NCI-H2196 (cell line): Measurements from ENCODE around the gene FNDC3B.

Source experiments
- DNase-seq: peaks from one replicate; lab custom pipeline; 2025; ENCODE audit not compliant: unreplicated experiment; lab: John Stamatoyannopoulos, UW

Gene FNDC3B

GRCh38 chr3:172277151-172277652 lies 237.8 kb downstream of the FNDC3B start:
- DNase-seq, result no peak

- peak; percentile 71 for DNase-seq
Measured at GRCh38 chr3:172279191-172279640, 239.8 kb downstream of the FNDC3B start.

- no peak for DNase-seq
Measured at GRCh38 chr3:172279974-172280373, 240.6 kb downstream of the FNDC3B start.

- no peak for DNase-seq
Measured at GRCh38 chr3:172280406-172281051, 241.2 kb downstream of the FNDC3B start.

GRCh38 chr3:172281884-172282283 lies 242.5 kb downstream of the FNDC3B start:
- DNase-seq, result no peak

- DNase-seq, result no peak
Measured at GRCh38 chr3:172282850-172283249, 243.5 kb downstream of the FNDC3B start.

- no peak for DNase-seq
Measured at GRCh38 chr3:172283841-172284357, 244.5 kb downstream of the FNDC3B start.

GRCh38 chr3:172285844-172286243 lies 246.5 kb downstream of the FNDC3B start:
- DNase-seq, result no peak

- no peak for DNase-seq
Measured at GRCh38 chr3:172286548-172287148, 247.3 kb downstream of the FNDC3B start.

- no peak for DNase-seq
Measured at GRCh38 chr3:172287937-172288477, 248.6 kb downstream of the FNDC3B start.

GRCh38 chr3:172288651-172289050 lies 249.3 kb downstream of the FNDC3B start:
- DNase-seq, result no peak

GRCh38 chr3:172289583-172289982 lies 250.2 kb downstream of the FNDC3B start:
- no peak for DNase-seq

GRCh38 chr3:172290457-172290856 lies 251.1 kb downstream of the FNDC3B start:
- DNase-seq, result no peak

- DNase-seq, result no peak
Measured at GRCh38 chr3:172291650-172292049, 252.3 kb downstream of the FNDC3B start.

- DNase-seq, result no peak
Measured at GRCh38 chr3:172292422-172292821, 253.0 kb downstream of the FNDC3B start.

- no peak for DNase-seq
Measured at GRCh38 chr3:172293093-172293492, 253.7 kb downstream of the FNDC3B start.

GRCh38 chr3:172294223-172294806 lies 254.9 kb downstream of the FNDC3B start:
- no peak for DNase-seq

- DNase-seq, result no peak
Measured at GRCh38 chr3:172296248-172296974, 257.0 kb downstream of the FNDC3B start.

- DNase-seq, result no peak
Measured at GRCh38 chr3:172296975-172297332, 257.6 kb downstream of the FNDC3B start.

- no peak for DNase-seq
Measured at GRCh38 chr3:172298247-172298646, 258.9 kb downstream of the FNDC3B start.

GRCh38 chr3:172300187-172300586 lies 260.8 kb downstream of the FNDC3B start:
- DNase-seq, result no peak
